Measurements from ENCODE around the gene TINAG. TPM values are rescaled to one million over a fixed set of nuclear protein-coding genes. Genes with fewer than 3 reads are reported as not detected.

The TINAG gene
- total RNA-seq: not detected in 2 replicates

DNA sequence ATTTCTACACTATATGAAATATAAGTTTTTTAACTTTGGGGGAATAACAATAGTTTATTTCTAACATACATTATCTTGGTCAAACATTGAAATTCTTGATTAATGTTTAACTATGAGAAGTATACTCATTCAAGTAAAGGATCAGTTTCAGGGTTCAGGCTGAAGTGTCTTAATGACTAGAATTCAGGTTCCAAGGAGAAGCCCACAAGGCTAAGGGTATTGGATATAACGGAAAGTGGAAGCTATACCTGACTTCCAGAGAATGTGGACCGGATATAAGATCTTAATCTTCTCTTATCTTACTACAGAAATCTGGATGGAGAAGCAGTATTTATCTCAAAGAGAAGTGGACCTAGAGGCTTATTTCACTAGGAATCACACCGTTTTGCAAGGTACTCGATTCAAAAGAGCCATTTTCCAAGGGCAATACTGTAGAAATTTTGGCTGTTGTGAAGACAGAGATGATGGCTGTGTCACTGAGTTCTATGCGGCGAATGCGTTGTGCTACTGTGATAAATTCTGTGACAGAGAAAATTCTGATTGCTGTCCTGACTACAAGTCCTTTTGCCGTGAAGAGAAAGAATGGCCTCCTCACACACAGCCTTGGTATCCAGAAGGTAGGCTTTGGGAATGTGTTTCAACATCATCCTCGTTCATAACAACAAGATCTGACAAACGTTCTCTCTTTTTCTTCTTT lies at the start of gene TINAG:
TSS of gene TINAG (plus strand) at position 153 of the 697 bp plus-strand sequence. CDS start at position 263, 110 bp downstream.
- no peak for DNase-seq (ENCODE audit: low read depth in 2 of 2)

GRCh38 chr6:54260025-54260424 lies 48.2 kb upstream of the TINAG start:
- DNase-seq (ENCODE audit: low read depth in 2 of 2): no peak

GRCh38 chr6:54262499-54262898 lies 45.7 kb upstream of the TINAG start:
- DNase-seq (ENCODE audit: low read depth in 2 of 2): no peak

DNA sequence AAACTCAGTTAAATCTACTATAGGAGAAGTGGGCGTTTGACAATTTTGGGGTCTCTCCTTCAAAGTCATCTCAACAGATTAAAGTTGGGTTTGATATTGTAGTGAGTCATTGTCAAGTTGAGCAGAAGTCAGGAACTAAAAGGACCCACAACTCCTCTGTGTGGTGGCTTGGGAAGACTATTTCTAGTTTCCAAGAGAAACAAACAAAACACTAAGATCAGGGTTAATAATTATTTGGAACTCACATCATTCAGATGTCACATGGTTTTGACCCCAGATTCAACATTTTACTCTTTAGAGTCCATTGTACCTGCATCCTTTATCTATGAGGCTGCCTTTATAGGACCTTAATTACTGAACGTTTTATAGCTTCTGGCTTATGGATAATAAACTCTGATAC lies 45.3 kb upstream of the TINAG start:
- no peak for DNase-seq (ENCODE audit: low read depth in 2 of 2)

DNA sequence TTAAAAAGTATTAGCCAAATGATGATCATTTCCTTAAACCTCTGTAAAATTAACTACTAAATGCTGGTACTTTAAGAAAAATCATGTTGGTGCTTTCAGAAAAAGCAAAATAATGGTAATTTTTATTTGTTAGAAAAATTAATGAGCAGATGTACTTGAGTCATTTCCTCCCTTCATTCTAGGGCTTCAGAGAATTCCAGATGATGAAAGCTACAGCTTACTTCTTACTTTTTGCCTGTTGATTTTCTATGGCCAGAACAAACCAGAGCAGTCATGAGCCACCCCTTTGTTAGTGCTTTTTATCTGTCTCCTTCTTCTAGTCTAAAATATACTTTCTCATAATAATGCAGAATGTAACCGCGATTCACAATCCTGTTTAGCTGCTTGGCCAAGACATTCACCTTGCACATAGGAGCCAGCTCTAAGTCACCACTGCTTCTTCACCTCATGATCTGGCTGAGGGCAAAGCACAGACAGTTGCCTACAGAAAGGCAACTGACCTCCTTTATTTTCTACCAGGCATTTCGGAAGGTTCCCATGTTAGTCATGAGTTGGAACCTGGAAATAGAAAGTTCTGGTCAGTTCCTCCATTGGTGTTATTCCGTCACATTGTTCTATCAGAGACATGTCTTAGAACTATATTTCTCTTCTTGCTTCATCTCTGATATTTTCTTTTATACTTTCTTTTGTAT lies 43.5 kb upstream of the TINAG start:
- peak in 1 of 2 donors; percentile 53 for DNase-seq (ENCODE audit: low read depth in 2 of 2)

DNA sequence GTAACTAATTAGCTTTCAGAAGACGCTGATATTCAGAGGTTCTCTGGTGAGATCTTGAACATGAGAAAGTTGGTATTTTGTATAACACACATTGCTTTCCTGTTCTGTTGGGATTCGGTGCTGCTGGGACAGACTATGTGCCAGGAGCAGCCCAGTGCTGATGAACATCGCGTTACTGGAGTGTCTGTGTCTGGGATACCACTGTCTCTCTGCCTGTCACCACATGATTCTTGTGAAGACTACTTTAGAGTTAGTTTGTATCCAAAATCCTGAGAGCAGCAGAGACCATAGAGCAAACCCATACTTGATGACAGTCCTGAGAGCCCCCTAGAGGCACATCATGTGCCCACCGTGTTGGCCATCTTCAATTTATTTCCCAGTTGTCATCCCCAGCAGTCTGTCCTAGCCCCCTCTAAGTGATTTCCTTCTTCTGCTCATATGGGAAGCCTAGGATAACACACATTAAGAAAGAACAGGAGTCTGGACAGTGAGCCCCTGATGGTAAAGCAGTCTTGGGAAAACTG lies 41.8 kb upstream of the TINAG start:
- peak in 1 of 2 donors; percentile 3 for DNase-seq (ENCODE audit: low read depth in 2 of 2)

DNA sequence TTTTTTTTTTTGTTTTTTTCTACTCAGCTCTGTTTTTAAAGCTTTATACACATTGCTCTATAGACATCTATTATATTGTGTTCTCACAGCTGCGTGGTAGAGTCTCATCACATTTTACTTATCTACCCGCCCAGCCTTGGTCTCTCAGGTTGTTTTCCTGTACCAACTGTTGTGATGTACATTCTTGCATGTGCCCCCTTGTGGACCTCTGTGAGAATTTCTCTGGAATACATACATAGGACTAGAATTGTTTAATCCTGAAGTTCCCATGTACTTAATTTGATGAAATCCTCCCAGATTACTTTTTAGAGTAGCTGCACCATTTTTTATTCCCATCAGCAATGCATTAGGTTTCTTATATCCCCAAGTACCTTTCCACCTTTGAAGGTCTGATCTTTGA lies 40.4 kb upstream of the TINAG start:
- DNase-seq (ENCODE audit: low read depth in 2 of 2): peak; percentile 61 to 75

- DNase-seq (ENCODE audit: low read depth in 2 of 2): no peak
Observed at GRCh38 chr6:54273214-54273820, 34.9 kb upstream of the TINAG start.

DNA sequence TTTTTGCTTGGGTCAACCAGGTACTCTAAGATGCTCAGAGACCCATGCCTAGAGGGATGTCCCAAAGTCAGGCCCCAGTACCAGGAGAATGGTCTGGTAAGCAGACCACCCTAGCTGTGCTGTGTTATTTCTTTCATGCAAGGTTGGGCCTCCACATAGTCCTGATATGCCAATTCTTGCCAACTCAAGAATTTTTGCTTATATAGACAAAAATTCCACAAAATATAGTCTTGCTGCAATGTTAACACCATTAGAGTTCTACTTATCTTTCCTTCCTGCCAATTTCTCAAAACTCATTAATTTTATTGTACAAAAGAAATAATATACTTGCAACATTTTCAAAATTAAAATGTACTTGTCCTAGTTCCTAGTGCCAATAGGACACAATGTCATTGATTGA lies 33.9 kb upstream of the TINAG start:
- no peak for DNase-seq (ENCODE audit: low read depth in 2 of 2)

DNA sequence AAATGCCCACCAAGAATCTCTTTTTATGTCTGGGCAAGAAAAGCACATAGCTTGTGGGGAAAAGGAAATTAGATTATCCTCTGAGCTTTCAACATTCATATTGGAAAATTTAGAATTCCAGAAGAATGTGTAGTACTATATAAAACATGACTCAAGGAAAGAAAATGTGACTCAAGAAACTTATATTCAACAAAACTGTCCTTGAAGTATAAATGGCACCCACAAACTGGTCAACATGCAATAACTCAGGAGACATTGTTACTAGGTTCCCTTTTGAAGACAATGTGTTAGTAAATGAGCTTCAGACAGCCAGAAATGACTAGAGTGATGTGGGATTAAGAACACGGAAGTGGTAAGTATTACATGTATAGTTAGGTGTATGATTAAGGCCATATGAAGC lies 26.1 kb upstream of the TINAG start:
- DNase-seq (ENCODE audit: low read depth in 2 of 2): no peak

- no peak for DNase-seq (ENCODE audit: low read depth in 2 of 2)
Observed at GRCh38 chr6:54284161-54284860, 23.9 kb upstream of the TINAG start.

DNA sequence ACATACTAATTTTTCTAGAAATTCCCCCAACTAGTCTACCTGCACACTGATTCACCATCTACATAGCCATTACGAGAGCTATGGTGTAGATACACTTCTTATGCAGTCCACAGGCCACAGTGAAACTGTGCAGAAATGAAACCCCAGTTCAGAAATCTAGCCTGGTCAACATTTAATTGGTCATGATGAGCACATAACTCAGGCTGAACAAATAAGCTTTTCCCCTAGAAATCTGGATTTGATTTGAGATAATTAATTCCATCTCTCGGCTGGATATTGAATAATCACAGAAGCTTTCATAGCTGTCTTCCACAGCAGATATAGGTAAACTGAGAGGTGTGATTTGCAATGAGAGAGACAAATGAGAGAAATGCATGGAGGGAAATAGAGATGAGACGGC lies 22.6 kb upstream of the TINAG start:
- DNase-seq (ENCODE audit: low read depth in 2 of 2): no peak

- no peak for DNase-seq (ENCODE audit: low read depth in 2 of 2)
Observed at GRCh38 chr6:54286141-54286540, 22.1 kb upstream of the TINAG start.

GRCh38 chr6:54288474-54288873 lies 19.8 kb upstream of the TINAG start:
- peak in 1 of 2 donors; percentile 7 for DNase-seq (ENCODE audit: low read depth in 2 of 2)

DNA sequence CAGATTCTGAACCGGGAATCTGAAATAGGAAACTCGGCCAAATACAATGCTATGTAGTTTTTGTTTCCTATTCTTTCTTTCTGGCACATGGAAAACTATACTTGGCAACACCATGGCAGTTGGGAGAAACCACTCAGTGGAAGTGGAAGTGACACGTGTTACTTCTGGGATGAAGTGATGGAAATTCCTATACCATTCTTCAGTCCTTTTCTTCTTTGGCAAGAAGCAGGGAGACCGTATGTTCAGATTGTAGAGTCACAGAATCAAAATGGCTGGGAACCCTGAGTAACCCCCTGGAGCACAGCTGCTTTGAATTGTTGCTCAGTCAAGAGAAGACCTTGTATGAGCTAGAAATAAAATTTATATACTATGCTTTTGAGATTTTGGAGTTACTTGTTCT lies 18.8 kb upstream of the TINAG start:
- no peak for DNase-seq (ENCODE audit: low read depth in 2 of 2)

GRCh38 chr6:54291146-54291545 lies 17.1 kb upstream of the TINAG start:
- DNase-seq (ENCODE audit: low read depth in 2 of 2): peak in 1 of 2 donors; percentile 97

DNA sequence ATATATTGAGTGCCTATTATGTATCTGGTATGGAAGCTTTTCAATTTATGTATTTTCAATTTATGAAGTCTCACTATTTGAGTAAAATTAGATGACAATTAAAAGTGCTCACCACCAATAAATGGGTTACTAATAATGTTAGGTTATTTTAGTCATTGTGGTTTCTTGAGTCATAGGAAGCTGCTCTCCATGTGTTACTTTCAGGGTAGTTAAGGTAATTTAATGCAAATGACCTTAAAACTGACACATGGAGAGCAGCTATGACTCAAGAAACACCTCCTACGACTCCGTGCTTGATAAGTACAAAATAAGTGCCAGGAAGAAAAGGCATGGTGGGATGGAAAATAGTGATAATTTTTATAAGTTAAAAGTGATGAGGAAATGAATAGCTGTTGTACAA lies 16.5 kb upstream of the TINAG start:
- DNase-seq (ENCODE audit: low read depth in 2 of 2): peak in 1 of 2 donors; percentile 89

DNA sequence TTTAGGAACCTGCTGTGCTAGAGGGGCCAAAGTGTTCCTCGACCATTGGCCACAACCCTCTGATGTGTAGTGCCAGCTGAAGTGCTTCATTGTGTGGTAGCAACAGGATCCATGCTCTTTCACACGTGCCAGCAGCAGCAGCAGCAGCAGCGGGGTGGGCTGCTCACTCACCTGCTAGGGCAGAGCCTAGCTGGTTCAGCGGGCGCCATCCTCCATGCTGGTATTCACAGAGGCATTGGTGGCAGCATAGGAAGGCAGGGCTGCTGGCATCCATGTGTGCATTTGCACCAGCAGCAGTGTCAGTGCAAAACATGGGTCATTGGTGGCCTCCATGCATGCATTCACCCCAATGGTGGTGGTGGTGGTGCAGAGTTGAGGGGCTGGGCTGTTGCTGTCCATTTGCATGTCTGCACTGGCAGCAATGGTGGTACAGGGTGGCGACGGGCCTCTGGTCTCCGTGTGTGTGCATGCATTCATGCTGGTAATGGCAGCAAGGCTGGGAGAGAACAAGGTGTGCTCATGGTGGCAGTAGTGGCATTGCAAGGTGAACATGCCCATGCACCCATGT lies 13.2 kb upstream of the TINAG start:
- no peak for DNase-seq (ENCODE audit: low read depth in 2 of 2)

DNA sequence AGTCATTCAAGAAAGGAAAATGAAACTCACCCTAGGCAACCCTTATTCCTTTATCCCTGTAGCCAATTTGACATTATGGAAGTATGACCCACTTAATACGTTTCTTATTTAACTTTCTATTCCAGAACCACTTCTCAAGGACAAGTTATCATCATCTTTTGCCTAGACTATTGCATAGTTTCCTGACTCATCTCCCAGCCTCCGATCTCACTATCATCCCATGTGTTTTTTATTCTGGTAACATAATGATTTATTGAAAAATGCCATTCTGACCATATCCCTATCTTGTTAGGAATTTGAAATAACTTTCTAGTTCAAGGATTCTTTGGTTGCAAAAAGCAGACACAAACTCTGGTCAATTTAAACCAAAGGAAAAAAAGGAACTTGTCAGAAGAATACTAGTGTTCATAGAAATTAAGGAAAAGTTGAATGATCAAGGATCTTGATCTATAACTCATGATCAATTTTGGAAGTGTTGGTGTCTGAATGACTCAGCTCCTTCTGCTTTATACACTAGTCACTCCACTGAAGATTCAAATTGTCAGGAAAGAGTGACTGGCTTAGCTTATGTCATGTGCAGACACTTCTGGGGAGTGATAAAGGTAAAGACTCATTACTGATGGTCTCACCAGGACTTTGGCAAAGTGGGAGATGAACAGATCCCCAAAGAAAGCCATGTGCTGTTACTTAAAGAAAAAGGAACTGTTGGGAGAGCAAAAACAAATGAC lies 8.5 kb upstream of the TINAG start:
- DNase-seq (ENCODE audit: low read depth in 2 of 2): no peak

DNA sequence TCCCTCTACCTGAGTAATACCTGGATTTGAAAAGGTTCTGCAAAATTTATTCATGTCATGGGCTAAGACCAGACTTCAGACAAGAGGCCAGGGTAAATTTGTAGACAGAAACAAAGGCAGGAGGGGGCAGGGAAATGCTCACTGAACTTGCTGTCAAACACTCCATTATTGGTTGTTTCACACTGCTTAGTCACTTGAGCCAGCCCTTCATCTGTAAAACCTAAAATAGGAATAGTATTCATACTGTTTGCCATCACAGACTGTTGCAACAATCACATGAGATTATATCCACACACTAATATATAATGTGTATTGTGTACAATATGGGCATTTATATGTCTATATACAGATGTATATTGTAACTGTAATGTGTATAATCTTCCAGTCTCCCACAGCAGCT lies 6.5 kb upstream of the TINAG start:
- no peak for DNase-seq (ENCODE audit: low read depth in 2 of 2)

DNA sequence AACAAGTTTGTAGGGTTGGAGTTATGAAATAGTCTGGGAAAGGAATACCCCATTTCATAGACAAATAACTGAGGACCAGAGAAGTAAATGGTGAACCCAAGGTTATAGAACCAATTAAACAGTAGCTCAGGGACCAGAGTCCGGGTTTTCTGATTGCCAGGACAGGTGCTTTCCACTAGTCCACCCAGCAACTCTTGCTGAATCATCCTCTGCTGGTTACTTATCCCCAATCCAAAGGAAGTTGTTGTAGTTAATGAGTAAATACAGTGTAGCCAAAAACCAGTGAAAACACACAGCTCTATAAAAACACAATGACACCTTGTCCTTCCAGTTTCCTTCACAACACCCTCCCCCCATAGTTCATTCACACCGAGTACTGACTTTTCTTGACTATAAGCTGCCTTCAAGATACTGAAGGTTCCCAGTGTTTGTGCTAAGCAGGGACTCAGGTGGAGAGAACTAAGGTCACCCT lies 766 bp upstream of the TINAG start:
- peak in 1 of 2 donors; percentile 21 for DNase-seq (ENCODE audit: low read depth in 2 of 2)
